Tibial artery (tissue), 4 donors: ENCODE results near the gene PEG3.

ENCODE experiments used
- DNase-seq, 2 donors: peaks; one replicate each; pipeline ENCODE4 v3.0.0-alpha.2; 2019
- H3K27ac ChIP-seq, 2 donors: fragments of 200-600 bp; sonication (generic) in 1 of 2; 1 replicate in 1 of 2; 2 replicates in 1 of 2; pipeline ENCODE4 v1.5.1; 2018 to 2019; ENCODE audit warnings: mild to moderate bottlenecking in 1 of 2
- H3K27me3 ChIP-seq, 2 donors: fragments of 200-600 bp; sonication (generic) in 1 of 2; one replicate each; pipeline versions ENCODE4 v1.5.1 to v1.6.0; 2016 to 2019
- H3K36me3 ChIP-seq, 3 donors: fragments of 200-600 bp; sonication (generic) in 2 of 3; one replicate each; pipeline ENCODE4 v1.5.1; 2016 to 2019; ENCODE audit warnings: mild to moderate bottlenecking in 2 of 3
- H3K4me1 ChIP-seq, 4 donors: fragments of 200-600 bp; sonication (generic) in 2 of 4; 1 replicate in 3 of 4; 2 replicates in 1 of 4; pipeline ENCODE4 v1.5.1; 2016 to 2019
- H3K4me3 ChIP-seq, 2 donors: fragments of 200-600 bp; sonication (generic) in 1 of 2; 1 replicate in 1 of 2; 2 replicates in 1 of 2; pipeline ENCODE4 v1.5.1; 2018 to 2019; ENCODE audit warnings: mild to moderate bottlenecking in 2 of 2
- H3K9me3 ChIP-seq, 3 donors: fragments of 200-600 bp; sonication (generic) in 1 of 3; one replicate each; pipeline ENCODE4 v1.5.1; 2016 to 2019
- CTCF ChIP-seq, 2 experiments: fragments of 200-600 bp in 1 of 2; fragments of 450-650 bp in 1 of 2; IDR thresholded peaks; one replicate each; pipeline ENCODE4 v1.5.1; 2017 to 2019; ENCODE audit warnings: antibody characterized with exemption in 2 of 2, mild to moderate bottlenecking in 1 of 2, moderate library complexity in 1 of 2
- intact Hi-C: fragments of 100-400 bp; cut with DNase I; formaldehyde crosslinking; loops from one replicate; pipeline ENCODE4 v1.15.0; 2023; ENCODE audit warnings: low total_unique reads

Gene PEG3

GRCh38 chr19:56840451-56841192 lies at the start of gene PEG3, which contains the start of gene ZIM2:
Gene PEG3, minus strand, starts transcription at chr19:56840726. Its CDS starts 16,071 bp downstream, at chr19:56824655.
Gene ZIM2, minus strand, starts transcription at chr19:56840726. Its CDS starts 16,449 bp downstream, at chr19:56824277.
- H3K4me3 ChIP-seq: peak within 1 kb of the TSS; percentile 62 to 63
- H3K27ac ChIP-seq: peak within 1 kb of the TSS; percentile 85 to 88
- H3K4me1 ChIP-seq: peaks cover 0 to 10% (median 0%) of the 10 kb centered on the region in 4 donors
- H3K9me3 ChIP-seq: no peaks in the 10 kb centered on the region
- no peaks in the 10 kb centered on the region for H3K36me3 ChIP-seq
- no peaks in the 10 kb centered on the region for H3K27me3 ChIP-seq
- TF ChIP-seq CTCF (IDR thresholded peaks at IDR 0.05): no peak
- peak; percentile 38 to 78 for DNase-seq
- intact Hi-C loops: no loop called here

- peaks cover 0 to 20% (median 0%) of the 10 kb centered on the region in 3 donors for H3K9me3 ChIP-seq
- no peaks in the 10 kb centered on the region for H3K36me3 ChIP-seq
- no peak overlapping the region for H3K27ac ChIP-seq
- H3K27me3 ChIP-seq: peaks cover 0 to 2% of the 10 kb centered on the region in 2 donors
- intact Hi-C loops: no loop called here
- H3K4me3 ChIP-seq: no peak overlapping the region
- no peak for DNase-seq
- TF ChIP-seq CTCF (IDR thresholded peaks at IDR 0.05): no peak
- H3K4me1 ChIP-seq: no peaks in the 10 kb centered on the region
These were observed 44.9 kb upstream of the PEG3 start for GRCh38 chr19:56885173-56885985.

GRCh38 chr19:56884441-56884840 lies 43.9 kb upstream of the PEG3 start:
- no peaks in the 10 kb centered on the region for H3K36me3 ChIP-seq
- no peak overlapping the region for H3K27ac ChIP-seq
- H3K9me3 ChIP-seq: peaks cover 0 to 24% (median 0%) of the 10 kb centered on the region in 3 donors
- no peaks in the 10 kb centered on the region for H3K4me1 ChIP-seq
- no peak overlapping the region for H3K4me3 ChIP-seq
- peaks cover 0 to 2% of the 10 kb centered on the region in 2 donors for H3K27me3 ChIP-seq
- no peak for DNase-seq
- no peak for TF ChIP-seq CTCF (IDR thresholded peaks at IDR 0.05)
- intact Hi-C loops: no loop called here

GRCh38 chr19:56880592-56881190 lies 40.2 kb upstream of the PEG3 start:
- intact Hi-C loops: no loop called here
- no peak overlapping the region for H3K27ac ChIP-seq
- peaks cover 0 to 2% of the 10 kb centered on the region in 2 donors for H3K27me3 ChIP-seq
- TF ChIP-seq CTCF (IDR thresholded peaks at IDR 0.05): no peak
- no peak overlapping the region for H3K4me3 ChIP-seq
- no peaks in the 10 kb centered on the region for H3K36me3 ChIP-seq
- DNase-seq: no peak
- peaks cover 0 to 14% (median 0%) of the 10 kb centered on the region in 3 donors for H3K9me3 ChIP-seq
- no peaks in the 10 kb centered on the region for H3K4me1 ChIP-seq

- Histone ChIP-seq H3K4me3 (no peak overlapping the region), H3K9me3 (peaks cover 0 to 28% (median 0%) of the 10 kb centered on the region in 3 donors), H3K4me1 (no peaks in the 10 kb centered on the region), H3K27ac (no peak overlapping the region), H3K36me3 (no peaks in the 10 kb centered on the region), H3K27me3 (no peaks in the 10 kb centered on the region)
- TF ChIP-seq CTCF (IDR thresholded peaks at IDR 0.05): no peak
- DNase-seq: no peak
- intact Hi-C loops: no loop called here
These were observed 36.7 kb upstream of the PEG3 start for GRCh38 chr19:56877069-56877715.
